GM18508 (cell line): ENCODE data around the gene R3HDM2.
"Not testable (repeated sequence)": the region's sequence is repeated elsewhere in the genome, so short reads cannot be mapped to it uniquely, and the experiment has no call there.

Experiments used
- ATAC-seq: cut with Tn5 transposase; IDR thresholded peaks from one replicate; pipeline ENCODE4 v1.9.1; 2021; ENCODE audit warnings: moderate number of reproducible peaks; ENCODE audit not compliant: insufficient read depth, unreplicated experiment

Gene R3HDM2

DNA sequence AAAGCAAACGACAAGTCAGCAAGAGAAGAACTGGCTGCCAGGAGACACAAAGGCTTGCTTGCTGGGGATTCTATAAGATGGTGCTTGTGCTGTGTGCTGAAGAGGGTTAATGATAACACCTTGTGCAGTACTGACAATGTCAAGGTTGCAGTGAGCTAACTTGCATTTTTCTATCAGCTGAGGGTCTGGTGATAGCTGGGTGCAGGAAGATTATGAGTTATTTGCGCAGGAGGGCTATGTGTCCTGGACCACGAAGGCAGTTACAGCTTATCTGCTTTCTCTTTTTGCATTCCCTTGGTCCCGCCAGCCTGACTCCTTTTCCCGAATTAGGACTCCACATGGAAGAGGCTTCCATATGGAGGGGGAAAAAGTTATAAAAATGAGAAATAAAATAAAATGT lies 42.4 kb downstream of the R3HDM2 start:
- no peak for ATAC-seq

DNA sequence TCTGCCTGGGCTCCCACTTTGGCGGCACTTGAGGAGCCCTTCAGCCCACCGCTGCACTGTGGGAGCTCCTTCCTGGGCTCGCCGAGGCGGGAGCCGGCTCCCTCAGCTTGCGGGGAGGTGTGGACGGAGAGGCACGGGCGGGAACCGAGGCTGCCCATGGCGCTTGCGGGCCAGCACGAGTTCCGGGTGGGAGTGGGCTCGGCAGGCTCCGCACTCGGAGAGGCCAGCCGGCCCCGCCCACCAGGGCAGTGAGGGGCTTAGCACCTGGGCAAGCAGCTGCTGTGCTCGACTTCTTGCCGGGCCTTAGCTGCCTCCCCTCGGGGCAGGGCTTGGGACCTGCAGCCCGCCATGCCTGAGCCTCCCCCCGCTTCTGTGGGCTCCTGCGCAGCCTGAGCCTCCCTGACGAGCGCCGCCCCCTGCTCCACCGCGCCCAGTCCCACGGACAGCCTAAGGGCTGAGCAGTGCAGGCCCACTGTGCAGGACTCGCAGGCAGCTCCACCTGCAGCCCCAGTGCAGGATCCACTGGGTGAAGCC lies 44.6 kb downstream of the R3HDM2 start:
- no peak for ATAC-seq

GRCh38 chr12:57385586-57385985 lies 45.3 kb downstream of the R3HDM2 start:
- no peak for ATAC-seq

DNA sequence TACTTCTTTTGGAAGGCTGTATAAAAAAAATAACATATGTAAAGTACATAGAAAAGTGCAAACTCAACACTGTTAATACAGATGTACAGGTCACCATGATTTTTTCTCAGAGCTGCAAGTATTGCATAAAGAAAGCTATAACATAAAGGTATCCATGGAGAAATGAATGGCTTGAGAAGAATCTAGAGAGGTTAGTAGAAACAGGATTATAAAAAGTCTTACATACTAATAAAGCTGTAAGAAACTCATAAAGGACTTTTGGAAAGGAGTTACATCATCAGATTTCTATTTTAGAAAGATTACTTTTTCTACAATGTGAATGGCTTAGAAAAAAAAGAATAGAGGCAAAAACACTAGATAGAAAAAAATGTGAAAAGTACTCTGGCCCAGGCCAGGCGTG lies 46.4 kb downstream of the R3HDM2 start:
- ATAC-seq = no peak

GRCh38 chr12:57381693-57382220 lies 49.1 kb downstream of the R3HDM2 start:
- ATAC-seq = no peak

- no peak for ATAC-seq
These were observed 50.5 kb downstream of the R3HDM2 start for GRCh38 chr12:57380300-57380699.

DNA sequence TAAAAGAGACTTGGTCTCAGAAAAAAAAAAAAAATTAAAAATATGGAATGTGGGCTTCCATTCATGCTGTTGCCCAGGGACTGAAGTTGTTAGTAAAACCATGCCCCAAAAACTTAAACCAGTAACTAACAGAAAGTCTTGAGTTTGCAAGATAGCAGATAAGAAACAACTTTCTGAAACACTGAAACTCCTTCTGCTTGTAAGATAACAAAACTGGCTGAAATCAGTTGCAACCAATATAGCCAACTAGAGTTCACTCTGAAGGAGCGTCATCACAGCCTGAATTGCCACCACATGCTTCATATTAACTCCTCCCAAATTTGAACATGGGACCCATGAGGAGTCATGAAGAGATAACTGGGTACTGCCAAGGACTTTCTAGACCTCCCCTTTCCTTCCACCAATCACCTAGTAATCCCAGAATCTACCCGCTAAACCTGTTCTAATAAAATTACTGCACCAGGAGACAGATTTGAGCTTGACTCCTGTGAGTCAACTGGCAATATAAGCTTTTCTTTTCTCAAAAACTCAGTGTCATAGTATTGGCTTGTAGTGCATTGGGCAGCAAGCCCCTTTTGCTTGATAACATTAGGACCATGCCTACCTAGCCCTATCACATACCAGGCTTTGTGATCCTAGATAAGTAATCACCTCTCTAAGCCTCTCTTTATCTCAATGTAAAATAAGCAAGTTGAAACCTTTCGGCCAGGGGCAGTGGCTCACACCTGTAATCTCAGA lies 53.6 kb downstream of the R3HDM2 start:
- ATAC-seq = no peak

DNA sequence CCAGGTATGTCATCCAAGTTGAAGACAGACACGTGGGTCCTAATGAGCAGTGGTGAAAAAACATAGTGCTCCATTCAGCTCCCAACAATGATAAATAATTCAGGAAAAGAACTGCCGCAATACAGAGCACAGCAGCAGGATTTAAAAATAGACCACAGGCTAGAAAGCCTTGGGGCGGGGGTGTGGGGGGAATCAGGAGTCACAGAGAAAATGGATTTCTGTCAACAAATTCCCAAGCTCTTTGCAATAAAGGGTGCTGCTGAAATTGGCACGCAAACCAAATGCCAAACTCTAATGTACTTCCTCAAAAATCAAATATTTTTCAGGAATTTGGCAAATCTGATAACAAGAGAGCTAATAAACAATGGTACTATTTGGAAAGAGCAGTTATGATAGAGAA lies 58.6 kb downstream of the R3HDM2 start:
- no peak for ATAC-seq

- no peak for ATAC-seq
These were observed 60.1 kb downstream of the R3HDM2 start for GRCh38 chr12:57370696-57371095.

- ATAC-seq = no peak
These were observed 60.8 kb downstream of the R3HDM2 start for GRCh38 chr12:57370072-57370471.

DNA sequence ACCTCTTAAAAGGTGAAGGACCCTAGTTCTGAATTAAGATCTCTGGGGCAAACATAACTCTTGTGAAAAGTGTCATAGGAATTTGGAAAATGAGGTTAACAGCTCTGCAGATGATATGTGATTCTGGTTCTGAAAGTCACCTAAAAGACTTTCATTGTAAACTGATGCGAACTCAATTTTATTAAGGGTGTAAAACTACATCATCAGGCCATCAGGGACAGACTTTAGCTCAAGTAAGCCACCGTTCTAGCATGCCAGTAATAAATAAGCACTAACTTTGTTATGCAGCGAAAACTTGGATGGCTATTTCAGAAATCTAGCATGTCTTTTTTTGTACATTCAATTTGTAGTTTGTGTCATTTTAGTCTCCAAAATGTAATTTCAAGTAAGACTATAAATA lies 61.6 kb downstream of the R3HDM2 start:
- no peak for ATAC-seq

GRCh38 chr12:57368349-57369095 lies 62.3 kb downstream of the R3HDM2 start:
- no peak for ATAC-seq

DNA sequence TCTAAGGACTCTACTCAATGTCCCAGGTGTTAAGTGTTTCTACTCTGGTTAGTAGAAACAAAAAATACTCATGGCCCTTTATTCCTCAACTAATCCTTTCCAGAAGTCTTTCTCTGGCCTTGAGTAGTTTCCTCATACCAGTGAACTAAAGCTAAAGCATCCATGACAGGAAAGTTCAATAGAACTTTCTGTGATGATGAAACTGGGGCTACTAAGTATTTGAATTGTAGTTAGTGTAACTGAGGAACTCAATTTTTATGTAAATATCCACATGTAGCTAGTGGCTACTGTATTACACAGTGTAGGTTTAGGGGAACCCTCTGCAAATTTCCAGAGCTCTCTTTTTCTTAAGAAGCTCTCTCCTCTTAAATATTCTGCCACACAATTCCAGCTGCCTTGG lies 63.7 kb downstream of the R3HDM2 start:
- ATAC-seq = no peak

GRCh38 chr12:57366315-57366714 lies 64.5 kb downstream of the R3HDM2 start:
- ATAC-seq = no peak

DNA sequence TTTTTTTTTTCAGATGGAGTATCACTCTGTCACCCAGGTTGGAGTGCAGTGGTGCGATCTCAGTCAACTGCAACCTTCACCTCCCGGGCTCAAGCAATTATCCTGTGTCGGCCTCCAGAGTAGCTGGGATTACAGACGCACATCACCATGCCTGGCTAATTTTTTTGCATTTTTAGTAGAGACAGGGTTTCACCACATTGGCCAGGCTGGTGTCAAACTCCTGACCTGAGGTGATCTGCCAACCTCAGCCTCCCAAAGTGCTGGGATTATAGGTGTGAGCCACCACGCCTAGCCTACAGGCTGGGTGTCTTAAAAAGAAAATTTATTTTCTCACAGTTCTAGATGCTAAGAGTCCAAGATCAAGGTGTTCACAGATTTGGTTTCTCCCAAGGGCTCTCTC lies 66.7 kb downstream of the R3HDM2 start:
- not testable (repeated sequence) for ATAC-seq

DNA sequence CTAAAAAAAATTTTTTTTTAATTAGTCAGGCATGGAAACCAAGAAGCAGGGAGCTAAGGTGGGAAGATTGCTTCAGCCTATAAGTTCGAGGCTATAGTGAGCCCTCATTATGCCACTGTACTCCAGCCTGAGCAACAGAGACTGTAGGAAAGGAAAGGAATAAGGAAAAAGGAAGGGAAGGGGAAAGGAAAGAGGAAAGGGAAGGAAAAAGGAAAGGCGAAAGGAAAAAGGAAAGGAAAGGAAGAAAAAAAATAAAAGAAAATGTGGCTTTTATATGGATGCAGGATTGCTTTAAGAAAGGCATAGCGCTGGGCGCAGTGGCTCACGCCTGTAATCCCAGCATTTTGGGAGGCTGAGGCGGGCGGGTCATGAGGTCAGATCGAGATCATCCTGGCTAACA lies 70.4 kb downstream of the R3HDM2 start:
- ATAC-seq = no peak

DNA sequence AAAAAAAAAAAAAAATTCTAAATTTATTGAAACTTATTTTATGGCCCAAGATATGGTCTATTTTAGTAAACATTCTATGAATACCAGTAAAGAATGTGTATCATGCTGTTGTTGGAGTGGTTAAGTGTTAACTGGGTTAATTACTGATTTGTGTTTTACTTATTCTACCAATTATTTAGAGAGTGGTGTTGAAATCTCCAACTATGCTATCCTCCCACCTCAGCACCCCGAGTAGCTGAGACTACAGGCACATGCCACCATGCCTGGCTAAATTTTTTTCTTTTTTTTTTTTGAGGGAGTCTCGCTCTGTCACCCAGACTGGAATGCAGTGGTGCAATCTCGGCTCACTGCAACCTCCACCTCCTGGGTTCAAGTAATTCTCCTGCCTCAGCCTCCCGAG lies 72.2 kb downstream of the R3HDM2 start:
- ATAC-seq = no peak

DNA sequence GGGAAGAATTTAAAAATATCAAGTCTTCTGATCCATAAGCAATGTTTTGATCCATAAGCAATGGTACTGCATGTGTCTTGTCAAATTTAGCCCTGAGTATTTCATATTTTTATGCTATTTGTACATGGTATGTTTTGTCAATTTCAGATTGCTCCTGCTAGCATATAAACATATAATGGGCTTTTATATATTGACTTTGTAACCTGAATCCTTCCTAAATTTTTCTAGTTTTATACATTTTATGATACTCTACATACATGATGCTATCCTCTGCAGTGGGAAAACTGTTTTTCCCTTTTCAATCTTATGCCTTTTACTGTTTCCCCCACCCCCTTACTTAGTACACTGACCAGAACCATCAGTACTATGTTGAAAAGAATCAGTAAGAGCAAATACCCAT lies 75.1 kb downstream of the R3HDM2 start:
- ATAC-seq = no peak

GRCh38 chr12:57352166-57352565 lies 78.7 kb downstream of the R3HDM2 start:
- no peak for ATAC-seq

DNA sequence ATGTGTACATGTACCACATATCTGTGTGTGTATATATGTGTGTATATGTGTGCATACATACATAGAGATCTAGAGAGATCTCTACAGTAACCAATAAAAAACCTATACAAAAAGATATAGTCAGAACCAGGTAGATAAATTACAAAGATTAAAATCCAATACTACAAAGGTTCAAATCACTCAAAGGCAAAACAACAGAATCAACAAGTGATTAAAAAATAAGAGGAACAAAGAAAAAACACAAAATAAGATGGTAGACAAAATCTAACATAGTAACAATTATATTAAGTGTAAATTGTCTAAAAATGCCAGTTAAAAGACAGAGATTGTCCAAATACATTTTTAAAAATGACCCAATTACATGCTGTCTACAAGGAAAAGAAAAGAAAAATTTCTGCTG lies 83.6 kb downstream of the R3HDM2 start:
- no peak for ATAC-seq

- ATAC-seq = no peak
These were observed 87.0 kb downstream of the R3HDM2 start for GRCh38 chr12:57343703-57344378.
